Measurements from ENCODE around the gene DBH.

The DBH gene

GRCh38 chr9:133708246-133709014 lies 72.3 kb downstream of the DBH start:
- TF ChIP-seq TAF1 (IDR thresholded peaks at IDR 0.05; ENCODE audit: borderline replicate concordance, insufficient read depth, low read length) (no peak), REST (IDR thresholded peaks at IDR 0.05; ENCODE audit: insufficient read depth in 1 of 2, low read depth in 2 of 2, low read length in 2 of 2) (no peak), FOXP2 (optimal IDR thresholded peaks at IDR 0.05; ENCODE audit: borderline replicate concordance, extremely low read depth, extremely low read length, insufficient read depth) (no peak), SIN3A (IDR thresholded peaks at IDR 0.05; ENCODE audit: borderline replicate concordance, insufficient read depth, low read length) (no peak), POLR2AphosphoS5 (IDR thresholded peaks at IDR 0.05; ENCODE audit: low read depth, low read length) (no peak)
